GM19193 (cell line): ENCODE measurements around the gene CACNA2D4.

ENCODE experiments used
- POLR2A ChIP-seq: IDR thresholded peaks from 4 replicates; pipeline ENCODE4 v1.6.1; 2011; ENCODE audit not compliant: insufficient read depth, insufficient read length; ENCODE audit errors: extremely low read depth

Gene CACNA2D4

GRCh38 chr12:1767407-1768090, 150.9 kb downstream of the CACNA2D4 start:
- TF ChIP-seq POLR2A = no peak

- no peak for TF ChIP-seq POLR2A
These were observed 152.3 kb downstream of the CACNA2D4 start for GRCh38 chr12:1766110-1766509.

- no peak for TF ChIP-seq POLR2A
These were observed 155.3 kb downstream of the CACNA2D4 start for GRCh38 chr12:1763153-1763552.

GRCh38 chr12:1761857-1762256, 156.6 kb downstream of the CACNA2D4 start:
- TF ChIP-seq POLR2A = no peak

- TF ChIP-seq POLR2A = no peak
These were observed 157.7 kb downstream of the CACNA2D4 start for GRCh38 chr12:1760566-1761382.

- TF ChIP-seq POLR2A = no peak
These were observed 159.6 kb downstream of the CACNA2D4 start for GRCh38 chr12:1758887-1759286.

GRCh38 chr12:1758376-1758775, 160.1 kb downstream of the CACNA2D4 start:
- no peak for TF ChIP-seq POLR2A

GRCh38 chr12:1750300-1750699, 168.2 kb downstream of the CACNA2D4 start:
- no peak for TF ChIP-seq POLR2A

GRCh38 chr12:1749019-1749418, 169.4 kb downstream of the CACNA2D4 start:
- TF ChIP-seq POLR2A = no peak

GRCh38 chr12:1747609-1748008, 170.8 kb downstream of the CACNA2D4 start:
- TF ChIP-seq POLR2A = no peak

- TF ChIP-seq POLR2A = no peak
These were observed 173.5 kb downstream of the CACNA2D4 start for GRCh38 chr12:1744932-1745331.
